OCI-LY1 (cell line): Measurements from ENCODE around the gene XPNPEP2.
A peak's percentile ranks its signal among the peaks of the same experiment; 100 is the strongest.

ENCODE experiments used
- H2AFZ ChIP-seq: fragments of 200-600 bp; sonication (generic), shearing (Covaris generic); 2 replicates; pipeline ENCODE4 v1.6.0; 2014; ENCODE audit warnings: antibody characterized with exemption, mild to moderate bottlenecking, low read length
- H3F3A ChIP-seq: fragments of 200-600 bp; sonication (generic), shearing (Covaris generic); 2 replicates; pipeline ENCODE4 v1.6.0; 2014; ENCODE audit warnings: mild to moderate bottlenecking, antibody characterized with exemption, low read length, moderate library complexity; ENCODE audit not compliant: insufficient read depth
- H3K27ac ChIP-seq: fragments of 200-600 bp; sonication (generic); 2 replicates; pipeline ENCODE4 v1.5.1; 2014; ENCODE audit warnings: low read length, mixed run types, mild to moderate bottlenecking, low read depth; ENCODE audit not compliant: poor library complexity, severe bottlenecking
- H3K27me3 ChIP-seq: fragments of 200-600 bp; sonication (generic); 2 replicates; pipeline ENCODE4 v1.6.0; 2014; ENCODE audit warnings: antibody characterized with exemption, mild to moderate bottlenecking, low read length, moderate library complexity; ENCODE audit not compliant: insufficient read depth
- H3K36me3 ChIP-seq: fragments of 200-600 bp; sonication (generic); 2 replicates; pipeline ENCODE4 v1.6.1; 2014; ENCODE audit warnings: mild to moderate bottlenecking, antibody characterized with exemption, low read length, moderate library complexity, mixed read lengths; ENCODE audit not compliant: insufficient read depth
- H3K4me1 ChIP-seq: fragments of 200-600 bp; sonication (generic); 2 replicates; pipeline ENCODE4 v1.5.1; 2014; ENCODE audit warnings: mild to moderate bottlenecking, low read length, moderate library complexity; ENCODE audit not compliant: insufficient read depth, severe bottlenecking
- H3K4me2 ChIP-seq: fragments of 200-600 bp; sonication (generic), shearing (Covaris generic); 2 replicates; pipeline ENCODE4 v1.6.1; 2014; ENCODE audit warnings: low read length
- H3K4me3 ChIP-seq: fragments of 200-600 bp; sonication (generic); 2 replicates; pipeline ENCODE4 v1.5.1; 2014; ENCODE audit warnings: low read length, low read depth, mild to moderate bottlenecking, mixed read lengths; ENCODE audit not compliant: poor library complexity, severe bottlenecking
- H3K79me2 ChIP-seq: fragments of 200-600 bp; shearing (Covaris generic); 2 replicates; pipeline ENCODE4 v1.6.1; 2016; ENCODE audit warnings: mixed run types, low read length, mixed read lengths; ENCODE audit not compliant: insufficient read depth
- H3K9ac ChIP-seq: fragments of 200-600 bp; sonication (generic), shearing (Covaris generic); 2 replicates; pipeline ENCODE4 v1.6.1; 2014; ENCODE audit warnings: mild to moderate bottlenecking, low read length, mixed read lengths
- H3K9me2 ChIP-seq: fragments of 200-600 bp; sonication (generic), shearing (Covaris generic); 2 replicates; pipeline ENCODE4 v1.6.1; 2014; ENCODE audit warnings: low read depth, mild to moderate bottlenecking, low read length, mixed read lengths
- H3K9me3 ChIP-seq: fragments of 200-600 bp; shearing (Covaris generic); 2 replicates; pipeline ENCODE4 v1.6.1; 2014; ENCODE audit warnings: low read length, mixed read lengths
- H4K20me1 ChIP-seq: fragments of 200-600 bp; sonication (generic), shearing (Covaris generic); 2 replicates; pipeline ENCODE4 v1.6.0; 2016; ENCODE audit warnings: mild to moderate bottlenecking, low read length; ENCODE audit not compliant: insufficient read depth
- CTCF ChIP-seq: fragments of 200-600 bp; sonication (generic), shearing (Covaris generic); IDR thresholded peaks from 2 replicates; pipeline ENCODE4 v1.5.1; 2017; ENCODE audit warnings: mild to moderate bottlenecking, antibody characterized with exemption, low read length, moderate library complexity, mixed read lengths
- EZH2 ChIP-seq: fragments of 200-600 bp; sonication (generic), shearing (Covaris generic); IDR thresholded peaks from 2 replicates; pipeline ENCODE4 v1.8.0; 2017; ENCODE audit warnings: borderline replicate concordance, mixed run types, mild to moderate bottlenecking, antibody characterized with exemption, low read length, moderate library complexity, mixed read lengths

XPNPEP2 gene

GRCh38 chrX:129721870-129722269, 16.9 kb upstream of the XPNPEP2 start:
- Histone ChIP-seq H3K9me3 (no peaks in the 10 kb centered on the region), H3K36me3 (no peaks in the 10 kb centered on the region), H3K4me1 (no peaks in the 10 kb centered on the region), H3K4me3 (no peak overlapping the region), H3K79me2 (no peaks in the 10 kb centered on the region), H3F3A (no peaks in the 10 kb centered on the region), H3K9me2 (no peaks in the 10 kb centered on the region), H3K4me2 (no peak overlapping the region), H3K9ac (no peak overlapping the region), H3K27ac (no peak overlapping the region), H3K27me3 (no peaks in the 10 kb centered on the region), H2AFZ (no peak overlapping the region), H4K20me1 (no peaks in the 10 kb centered on the region)
- TF ChIP-seq CTCF (no peak), EZH2 (no peak)

- Histone ChIP-seq H4K20me1 (no peaks in the 10 kb centered on the region), H3K4me3 (no peak overlapping the region), H3K36me3 (no peaks in the 10 kb centered on the region), H2AFZ (no peak overlapping the region), H3K4me1 (no peaks in the 10 kb centered on the region), H3K4me2 (no peak overlapping the region), H3K27me3 (no peaks in the 10 kb centered on the region), H3K79me2 (no peaks in the 10 kb centered on the region), H3F3A (no peaks in the 10 kb centered on the region), H3K27ac (no peak overlapping the region), H3K9me3 (no peaks in the 10 kb centered on the region), H3K9me2 (no peaks in the 10 kb centered on the region), H3K9ac (no peak overlapping the region)
- TF ChIP-seq EZH2, result no peak
Observed at GRCh38 chrX:129723511-129723910, 15.3 kb upstream of the XPNPEP2 start.

GRCh38 chrX:129724754-129725153, 14.0 kb upstream of the XPNPEP2 start:
- no peaks in the 10 kb centered on the region for H3K4me1 ChIP-seq
- H3K4me2 ChIP-seq, result no peak overlapping the region
- H3K27ac ChIP-seq, result no peak overlapping the region
- H3K36me3 ChIP-seq, result no peaks in the 10 kb centered on the region
- TF ChIP-seq CTCF (no peak), EZH2 (no peak)
- no peak overlapping the region for H3K9ac ChIP-seq
- no peaks in the 10 kb centered on the region for H3F3A ChIP-seq
- H3K9me3 ChIP-seq, result no peaks in the 10 kb centered on the region
- no peak overlapping the region for H3K4me3 ChIP-seq
- no peak overlapping the region for H2AFZ ChIP-seq
- H3K79me2 ChIP-seq, result no peaks in the 10 kb centered on the region
- no peaks in the 10 kb centered on the region for H4K20me1 ChIP-seq
- no peaks in the 10 kb centered on the region for H3K9me2 ChIP-seq
- no peaks in the 10 kb centered on the region for H3K27me3 ChIP-seq

DNA sequence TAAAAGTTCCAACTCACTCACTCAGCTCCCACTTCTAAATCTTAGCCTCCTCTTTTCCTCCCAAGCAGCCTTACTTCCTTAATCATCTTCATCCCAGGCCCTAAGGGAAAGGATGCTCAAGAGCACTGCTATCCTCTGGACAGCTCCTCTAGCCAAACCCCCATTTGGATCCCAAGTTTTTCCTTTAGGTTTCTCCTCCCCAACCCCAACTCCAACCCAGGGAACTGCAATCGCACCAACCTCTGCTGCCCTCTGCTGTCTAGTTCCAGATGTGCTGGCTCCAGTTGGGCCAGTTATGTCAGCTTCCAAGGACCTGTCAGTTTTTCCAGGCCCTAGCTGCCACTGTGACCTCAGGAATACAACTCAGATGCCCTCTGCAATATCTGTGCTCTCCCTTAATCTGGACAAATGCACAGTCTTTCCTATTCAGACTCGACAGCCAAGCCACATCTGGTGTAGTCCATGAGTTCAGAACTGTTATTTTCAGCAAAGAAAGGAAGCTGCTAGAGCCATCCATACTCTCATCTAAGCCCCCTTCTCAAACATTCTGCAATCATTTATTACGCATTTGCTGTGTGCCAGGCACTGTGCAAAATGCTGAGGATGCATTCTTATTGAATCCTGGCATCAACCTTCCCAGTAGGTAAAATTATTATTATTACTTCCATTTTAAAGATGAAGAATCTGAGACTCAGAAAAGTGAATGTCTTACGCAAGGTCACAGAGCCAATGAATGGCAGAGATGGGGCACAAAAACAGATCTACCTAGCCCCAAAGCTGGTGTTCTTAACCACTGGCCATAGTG, 12.3 kb upstream of the XPNPEP2 start:
- Histone ChIP-seq H2AFZ (no peak overlapping the region), H3K27me3 (no peaks in the 10 kb centered on the region), H3K27ac (no peak overlapping the region), H3K9me3 (no peaks in the 10 kb centered on the region), H3F3A (no peaks in the 10 kb centered on the region), H3K4me3 (no peak overlapping the region), H3K36me3 (no peaks in the 10 kb centered on the region), H3K9me2 (no peaks in the 10 kb centered on the region), H3K4me1 (no peaks in the 10 kb centered on the region), H3K79me2 (no peaks in the 10 kb centered on the region), H3K4me2 (no peak overlapping the region), H3K9ac (no peak overlapping the region), H4K20me1 (no peaks in the 10 kb centered on the region)
- TF ChIP-seq EZH2, result no peak
- peak; percentile 68 for TF ChIP-seq CTCF
